Gastrocnemius medialis (tissue), 4 donors: ENCODE results near the gene CLEC3B. TPM values are rescaled to one million over a fixed set of nuclear protein-coding genes. Genes with fewer than 3 reads are reported as not detected.

ENCODE experiments used
- ATAC-seq, 2 donors: fragments of 150-250 bp; one replicate each; pipeline ENCODE4 v1.9.1; 2016
- DNase-seq, 2 donors: peaks; one replicate each; pipeline ENCODE4 v3.0.0-alpha.2; 2019
- H3K27ac ChIP-seq, 4 donors: fragments of 200-600 bp; sonication (generic); 1 replicate in 1 of 4; 2 replicates in 3 of 4; pipeline ENCODE4 v1.5.1; 2016 to 2018; ENCODE audit warnings: mild to moderate bottlenecking in 2 of 4, moderate library complexity in 1 of 4
- H3K27me3 ChIP-seq, 3 donors: fragments of 200-600 bp; sonication (generic) in 2 of 3; 1 replicate in 1 of 3; 2 replicates in 2 of 3; pipeline versions ENCODE4 v1.5.1 to v1.6.0; 2016 to 2019; ENCODE audit warnings: mild to moderate bottlenecking in 1 of 3, moderate library complexity in 1 of 3
- H3K36me3 ChIP-seq, 2 donors: fragments of 200-600 bp; sonication (generic) in 1 of 2; one replicate each; pipeline ENCODE4 v1.5.1; 2017 to 2018
- H3K4me1 ChIP-seq, 2 donors: fragments of 200-600 bp; sonication (generic) in 1 of 2; one replicate each; pipeline ENCODE4 v1.5.1; 2016 to 2017; ENCODE audit warnings: mild to moderate bottlenecking in 2 of 2
- H3K4me3 ChIP-seq, 4 donors: fragments of 200-600 bp; sonication (generic) in 3 of 4; 1 replicate in 1 of 4; 2 replicates in 3 of 4; pipeline ENCODE4 v1.5.1; 2016 to 2019; ENCODE audit warnings: mild to moderate bottlenecking in 2 of 4
- H3K9me3 ChIP-seq, 3 donors: fragments of 200-600 bp; sonication (generic) in 2 of 3; 1 replicate in 1 of 3; 2 replicates in 2 of 3; pipeline ENCODE4 v1.5.1; 2016 to 2019
- CTCF ChIP-seq, 5 experiments: fragments of 450-650 bp in 3 of 5; fragments of 200-600 bp in 2 of 5; sonication (generic) in 2 of 5; IDR thresholded peaks in 4 of 5; conservative IDR thresholded peaks in 1 of 5; 1 replicate in 4 of 5; 2 replicates in 1 of 5; pipeline ENCODE4 v1.5.1; 2016 to 2019; ENCODE audit warnings: antibody characterized with exemption in 5 of 5, mild to moderate bottlenecking in 3 of 5, moderate library complexity in 3 of 5
- POLR2A ChIP-seq, 2 donors: fragments of 450-650 bp; IDR thresholded peaks; one replicate each; pipeline ENCODE4 v1.6.1; 2017; ENCODE audit warnings: antibody characterized with exemption in 2 of 2, mild to moderate bottlenecking in 2 of 2, moderate library complexity in 2 of 2
- in situ Hi-C, 4 donors: fragments of 200-750 bp; cut with MboI; loops; one replicate each; pipeline versions ENCODE4 v1.15.0 to v1.8.0; 2017; ENCODE audit warnings: low sequenced_read_pairs in 4 of 4
- intact Hi-C: fragments of 100-400 bp; cut with DNase I; formaldehyde crosslinking; loops from one replicate; pipeline ENCODE4 v1.15.1; 2023; ENCODE audit warnings: low total_unique reads
- total RNA-seq, 4 donors: library from RNA; depleted of rRNA; stranded (reverse); fragments of >200 nt; gene quantifications; one replicate each; pipeline versions ENCODE4 v1.1.0 to v1.2.3, GENCODE V29; 2016

The CLEC3B gene
- total RNA-seq, 4 donors from 2014 or later = 14.5 to 23.4 (median 20.7) TPM

GRCh38 chr3:45064512-45065372 lies 38.6 kb downstream of the CLEC3B start:
- intact Hi-C loops (no loop called here), in situ Hi-C loops (no loop called here)
- no peaks in the 10 kb centered on the region for H3K27me3 ChIP-seq
- no peaks in the 10 kb centered on the region for H3K9me3 ChIP-seq
- DNase-seq = no peak
- ATAC-seq = peak in 1 of 2 donors; percentile 30
- no peak overlapping the region for H3K4me3 ChIP-seq
- no peaks in the 10 kb centered on the region for H3K36me3 ChIP-seq
- no peak for TF ChIP-seq CTCF (IDR thresholded peaks at IDR 0.05 in 4 of 5, conservative IDR thresholded peaks at IDR 0.05 in 1 of 5)
- TF ChIP-seq POLR2A (IDR thresholded peaks at IDR 0.05) = no peak
- peak overlapping the region in 1 of 4 donors; percentile 23 for H3K27ac ChIP-seq
- peaks cover 0 to 3% of the 10 kb centered on the region in 2 donors for H3K4me1 ChIP-seq

GRCh38 chr3:45065373-45065720 lies 39.2 kb downstream of the CLEC3B start:
- intact Hi-C loops = no loop called here
- no peak overlapping the region for H3K4me3 ChIP-seq

GRCh38 chr3:45066109-45066801 lies 40.2 kb downstream of the CLEC3B start:
- Histone ChIP-seq H3K36me3 (no peaks in the 10 kb centered on the region), H3K4me3 (no peak overlapping the region), H3K27ac (no peak overlapping the region), H3K9me3 (no peaks in the 10 kb centered on the region), H3K4me1 (peaks cover 0 to 3% of the 10 kb centered on the region in 2 donors), H3K27me3 (no peaks in the 10 kb centered on the region)
- no peak for DNase-seq
- in situ Hi-C loops (no loop called here), intact Hi-C loops (no loop called here)
- TF ChIP-seq POLR2A (IDR thresholded peaks at IDR 0.05) (no peak), CTCF (IDR thresholded peaks at IDR 0.05 in 4 of 5, conservative IDR thresholded peaks at IDR 0.05 in 1 of 5) (no peak)
- no peak for ATAC-seq

More at GRCh38 chr3:45065373-45065720, 39.2 kb downstream of the CLEC3B start:
- H3K36me3 ChIP-seq = no peaks in the 10 kb centered on the region
- TF ChIP-seq POLR2A (IDR thresholded peaks at IDR 0.05) = no peak
- no peak for TF ChIP-seq CTCF (IDR thresholded peaks at IDR 0.05 in 4 of 5, conservative IDR thresholded peaks at IDR 0.05 in 1 of 5)
- H3K27me3 ChIP-seq = no peaks in the 10 kb centered on the region
- H3K4me1 ChIP-seq = peaks cover 0 to 3% of the 10 kb centered on the region in 2 donors
- in situ Hi-C loops = no loop called here
- H3K27ac ChIP-seq = no peak overlapping the region
- no peak for DNase-seq
- no peaks in the 10 kb centered on the region for H3K9me3 ChIP-seq
- no peak for ATAC-seq

GRCh38 chr3:45067486-45067885 lies 41.4 kb downstream of the CLEC3B start:
- Histone ChIP-seq H3K27ac (no peak overlapping the region), H3K4me3 (no peak overlapping the region), H3K36me3 (no peaks in the 10 kb centered on the region), H3K4me1 (peaks cover 0 to 3% of the 10 kb centered on the region in 2 donors), H3K27me3 (no peaks in the 10 kb centered on the region), H3K9me3 (no peaks in the 10 kb centered on the region)
- no peak for TF ChIP-seq POLR2A (IDR thresholded peaks at IDR 0.05)
- TF ChIP-seq CTCF (IDR thresholded peaks at IDR 0.05 in 4 of 5, conservative IDR thresholded peaks at IDR 0.05 in 1 of 5) = no peak
- DNase-seq = no peak
- in situ Hi-C loops (no loop called here), intact Hi-C loops (no loop called here)
- no peak for ATAC-seq
